ENCODE measurements around the gene EPHA3.

DNA sequence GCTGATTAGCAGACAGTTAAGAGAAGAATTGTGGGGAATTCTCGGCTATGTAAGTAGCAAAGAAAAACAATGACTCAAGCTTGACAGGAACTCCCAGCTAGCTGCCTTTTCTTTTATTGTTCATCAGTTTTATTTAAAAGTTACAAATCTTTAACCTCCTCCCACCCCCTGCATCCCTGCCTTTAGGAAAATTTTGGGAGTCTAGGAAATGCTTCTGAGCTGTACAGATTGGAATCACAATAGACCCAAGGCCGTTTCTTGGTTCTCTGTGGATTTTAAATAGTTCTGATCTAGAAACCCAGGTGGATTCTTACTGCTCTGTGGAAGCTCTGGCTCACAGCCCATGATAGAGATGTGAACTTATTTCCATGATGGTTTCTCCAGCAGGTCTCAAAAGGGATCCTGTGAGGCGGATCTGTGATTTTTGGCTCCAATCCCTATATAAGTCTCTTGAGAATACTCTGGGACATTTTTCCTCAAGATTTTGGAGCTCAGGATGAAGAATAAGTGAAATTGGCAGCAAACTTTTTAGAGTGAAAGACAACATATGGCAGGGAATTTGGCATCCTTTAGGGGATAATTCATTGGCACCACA lies 312.3 kb downstream of the EPHA3 start:
- TF ChIP-seq, protein P1, sequence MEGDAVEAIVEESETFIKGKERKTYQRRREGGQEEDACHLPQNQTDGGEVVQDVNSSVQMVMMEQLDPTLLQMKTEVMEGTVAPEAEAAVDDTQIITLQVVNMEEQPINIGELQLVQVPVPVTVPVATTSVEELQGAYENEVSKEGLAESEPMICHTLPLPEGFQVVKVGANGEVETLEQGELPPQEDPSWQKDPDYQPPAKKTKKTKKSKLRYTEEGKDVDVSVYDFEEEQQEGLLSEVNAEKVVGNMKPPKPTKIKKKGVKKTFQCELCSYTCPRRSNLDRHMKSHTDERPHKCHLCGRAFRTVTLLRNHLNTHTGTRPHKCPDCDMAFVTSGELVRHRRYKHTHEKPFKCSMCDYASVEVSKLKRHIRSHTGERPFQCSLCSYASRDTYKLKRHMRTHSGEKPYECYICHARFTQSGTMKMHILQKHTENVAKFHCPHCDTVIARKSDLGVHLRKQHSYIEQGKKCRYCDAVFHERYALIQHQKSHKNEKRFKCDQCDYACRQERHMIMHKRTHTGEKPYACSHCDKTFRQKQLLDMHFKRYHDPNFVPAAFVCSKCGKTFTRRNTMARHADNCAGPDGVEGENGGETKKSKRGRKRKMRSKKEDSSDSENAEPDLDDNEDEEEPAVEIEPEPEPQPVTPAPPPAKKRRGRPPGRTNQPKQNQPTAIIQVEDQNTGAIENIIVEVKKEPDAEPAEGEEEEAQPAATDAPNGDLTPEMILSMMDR (IDR thresholded peaks at IDR 0.05): no peak
- TF ChIP-seq POLR2AphosphoS5 (IDR thresholded peaks at IDR 0.05) (no peak), EP300 (IDR thresholded peaks at IDR 0.05; ENCODE audit: low read depth) (no peak)
